SIG-M5 (cell line): ENCODE results near the gene ST6GALNAC3.

Experiments
- DNase-seq: peaks from one replicate; lab custom pipeline; 2025; lab: John Stamatoyannopoulos, UW

Gene ST6GALNAC3

DNA sequence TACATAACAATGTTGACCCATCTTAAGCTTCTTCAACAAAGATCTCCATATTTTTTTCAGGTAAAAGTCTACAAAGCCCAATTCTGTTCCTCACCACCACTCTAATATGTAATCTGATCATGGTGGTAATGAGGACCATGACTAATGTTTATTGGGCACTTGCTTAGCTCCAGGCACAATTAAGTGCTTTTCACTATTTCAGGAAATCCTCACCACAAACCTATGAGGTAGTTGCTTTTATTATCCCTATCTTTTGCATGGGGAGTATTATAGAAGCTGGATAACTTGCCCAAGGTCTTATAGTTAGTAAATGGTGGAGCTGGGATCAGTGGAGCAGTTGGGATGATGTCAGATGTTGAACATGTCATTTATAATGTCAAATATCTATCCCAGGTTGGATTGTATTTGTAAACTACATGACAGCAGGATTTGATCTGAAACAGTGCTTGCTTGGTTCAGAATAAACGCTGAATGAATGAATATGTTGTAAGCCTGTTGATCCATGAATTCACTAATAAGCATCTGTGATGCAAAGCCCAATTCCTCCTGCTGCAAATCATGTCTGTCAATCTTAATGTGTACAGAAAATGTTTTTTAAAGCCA, 509.4 kb downstream of the ST6GALNAC3 start:
- no peak for DNase-seq

GRCh38 chr1:76585980-76586674, 511.6 kb downstream of the ST6GALNAC3 start:
- DNase-seq, result no peak

- no peak for DNase-seq
These were observed 512.7 kb downstream of the ST6GALNAC3 start for GRCh38 chr1:76587212-76587611.

GRCh38 chr1:76591461-76591860, 516.9 kb downstream of the ST6GALNAC3 start:
- no peak for DNase-seq

DNA sequence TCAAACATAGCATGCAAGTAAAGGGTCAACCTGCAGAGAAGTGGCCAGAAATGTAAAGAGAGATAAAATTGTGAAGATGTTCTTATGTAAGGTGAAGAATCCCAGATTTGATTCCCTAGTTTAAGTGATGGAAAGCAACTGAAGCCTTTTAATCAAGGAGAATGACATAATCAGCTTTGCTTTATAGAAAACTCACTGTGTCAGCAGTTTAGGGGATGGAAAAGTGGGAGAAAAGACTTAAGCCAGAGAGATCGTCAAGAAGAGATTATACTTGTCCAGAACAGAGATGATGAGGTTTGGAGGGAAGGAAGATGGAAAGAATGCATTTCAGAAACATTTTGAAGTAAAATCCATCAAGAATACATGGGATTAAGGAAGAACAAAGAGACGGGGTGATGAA, 517.4 kb downstream of the ST6GALNAC3 start:
- no peak for DNase-seq

GRCh38 chr1:76593141-76593540, 518.6 kb downstream of the ST6GALNAC3 start:
- DNase-seq, result no peak

DNA sequence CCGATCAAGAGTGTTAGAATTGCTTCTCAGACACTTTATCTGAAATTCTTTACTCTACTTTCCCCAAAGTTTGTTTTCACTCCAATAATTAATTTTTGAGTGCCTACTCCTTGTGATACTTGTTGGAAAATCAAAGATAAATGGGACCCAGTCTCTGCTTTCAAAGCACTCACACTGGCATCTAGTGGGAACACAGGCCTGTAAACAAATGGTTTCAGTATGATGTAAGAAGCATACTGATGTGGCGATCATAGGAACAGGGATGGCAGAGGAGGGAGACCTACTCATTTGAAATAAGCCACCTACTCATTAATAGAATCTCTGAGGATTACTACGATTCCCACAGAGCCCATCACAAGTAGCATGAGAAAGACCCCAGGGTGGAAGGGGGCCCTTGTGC, 519.1 kb downstream of the ST6GALNAC3 start:
- no peak for DNase-seq

DNA sequence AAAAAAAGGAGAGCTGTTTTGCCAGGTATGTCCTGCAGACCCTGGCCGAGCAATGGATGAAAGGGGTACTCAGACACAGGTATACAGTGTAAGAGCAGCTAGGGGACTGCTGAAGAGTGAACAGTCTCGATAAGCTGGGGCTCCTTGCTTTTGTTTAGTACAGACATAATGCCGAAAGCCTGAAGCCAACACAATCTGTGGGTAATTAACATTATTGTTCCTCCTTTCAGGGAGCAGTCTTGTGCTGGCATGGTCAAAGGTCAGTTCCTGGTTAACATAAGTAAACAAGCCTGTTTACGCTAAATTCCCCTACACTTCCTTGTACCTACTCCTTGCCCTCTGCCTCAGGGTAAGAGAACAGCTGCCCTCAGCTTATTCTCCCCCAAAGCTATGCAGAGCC, 520.5 kb downstream of the ST6GALNAC3 start:
- DNase-seq, result no peak

- DNase-seq, result no peak
These were observed 526.9 kb downstream of the ST6GALNAC3 start for GRCh38 chr1:76601465-76601864.

GRCh38 chr1:76607717-76608116, 533.2 kb downstream of the ST6GALNAC3 start:
- DNase-seq, result no peak

DNA sequence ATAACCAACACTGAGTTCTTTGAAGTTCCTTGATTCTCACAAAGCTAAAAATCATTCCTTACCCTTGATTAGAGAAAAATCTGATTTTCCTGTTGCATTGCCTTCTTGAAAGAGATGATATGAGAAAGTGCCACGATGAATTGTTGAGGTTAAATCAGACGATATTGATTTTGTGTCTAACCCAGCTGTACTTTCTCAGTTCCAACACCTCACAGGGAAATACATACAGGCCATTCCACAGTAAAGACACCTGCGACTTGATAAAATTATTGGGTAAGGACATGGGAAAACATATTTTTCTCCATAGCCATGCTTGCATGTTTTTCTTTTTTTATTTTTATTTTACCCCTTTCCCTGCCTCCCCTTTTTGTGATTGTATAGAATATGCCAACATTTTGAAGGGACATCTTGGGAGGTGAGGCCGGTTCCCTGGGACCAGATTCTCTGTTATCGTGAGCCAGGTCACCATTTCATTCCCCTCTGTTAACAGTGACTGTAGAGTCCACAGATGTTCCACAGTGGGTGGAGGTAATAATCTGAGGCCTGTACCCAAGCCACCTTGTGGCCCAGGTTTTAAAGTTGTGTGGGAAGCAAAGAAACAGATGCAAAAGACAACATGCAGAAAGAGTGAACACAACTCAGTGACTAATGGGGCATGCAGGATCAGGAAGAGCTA, 537.4 kb downstream of the ST6GALNAC3 start:
- no peak for DNase-seq

GRCh38 chr1:76613886-76614285, 539.3 kb downstream of the ST6GALNAC3 start:
- no peak for DNase-seq

DNA sequence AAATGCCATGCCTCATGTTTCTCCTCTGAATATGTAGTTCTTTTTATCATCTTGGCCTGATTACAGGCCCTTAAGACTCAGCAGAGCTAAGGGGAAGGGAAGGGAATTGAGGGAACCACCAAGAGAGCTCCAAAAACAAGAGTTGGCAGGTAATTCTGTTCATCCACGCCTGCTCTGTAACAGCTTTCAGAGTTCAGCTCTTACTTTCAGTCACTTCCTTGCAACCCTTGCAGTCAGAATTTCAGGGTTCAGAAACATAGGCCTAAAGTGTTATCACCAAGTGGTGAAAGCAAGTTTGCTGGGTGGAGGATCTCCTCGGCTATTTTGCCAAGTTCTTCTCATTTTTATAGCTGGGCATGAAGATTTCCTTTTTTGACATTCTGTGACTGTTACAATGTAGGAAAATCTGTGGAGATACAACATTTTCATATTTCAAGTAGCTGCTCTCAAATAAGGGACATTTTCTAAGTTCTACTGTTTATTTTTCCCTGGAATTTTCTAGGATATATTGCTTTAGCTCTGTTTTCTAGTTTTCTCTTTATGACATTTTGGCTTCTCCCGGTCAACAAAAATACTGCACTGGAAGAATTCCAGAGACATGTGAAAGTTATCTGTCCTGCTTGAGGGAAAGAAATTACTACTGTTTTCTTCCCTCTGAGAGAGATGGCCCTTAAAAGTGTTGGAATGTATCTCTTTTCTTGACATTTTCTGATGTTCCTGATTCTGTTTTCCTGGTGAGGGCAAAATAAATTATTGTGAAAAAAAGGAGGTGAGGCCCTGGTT, 540.9 kb downstream of the ST6GALNAC3 start:
- no peak for DNase-seq

DNA sequence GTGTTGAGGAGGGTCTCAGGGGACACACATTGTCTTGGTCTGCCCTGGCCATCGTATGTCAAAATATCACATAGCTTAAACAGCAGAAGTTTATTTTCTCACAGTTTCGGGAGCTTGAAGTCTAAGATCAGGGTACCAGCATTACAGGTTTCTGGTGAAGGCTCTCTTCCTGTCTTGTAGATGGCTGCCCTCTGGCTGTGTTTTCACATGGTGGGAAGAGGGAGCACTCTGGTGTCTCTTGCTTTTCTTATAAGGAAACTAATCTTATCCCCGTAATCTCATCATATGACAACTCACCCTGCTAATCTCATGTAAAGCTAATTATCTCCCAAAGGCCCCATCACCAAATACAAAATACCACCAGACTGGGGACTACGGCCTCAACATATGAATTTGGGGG, 545.8 kb downstream of the ST6GALNAC3 start:
- DNase-seq, result no peak

GRCh38 chr1:76622774-76623528, 548.4 kb downstream of the ST6GALNAC3 start:
- no peak for DNase-seq

GRCh38 chr1:76625886-76626678, 551.5 kb downstream of the ST6GALNAC3 start:
- DNase-seq, result no peak

DNA sequence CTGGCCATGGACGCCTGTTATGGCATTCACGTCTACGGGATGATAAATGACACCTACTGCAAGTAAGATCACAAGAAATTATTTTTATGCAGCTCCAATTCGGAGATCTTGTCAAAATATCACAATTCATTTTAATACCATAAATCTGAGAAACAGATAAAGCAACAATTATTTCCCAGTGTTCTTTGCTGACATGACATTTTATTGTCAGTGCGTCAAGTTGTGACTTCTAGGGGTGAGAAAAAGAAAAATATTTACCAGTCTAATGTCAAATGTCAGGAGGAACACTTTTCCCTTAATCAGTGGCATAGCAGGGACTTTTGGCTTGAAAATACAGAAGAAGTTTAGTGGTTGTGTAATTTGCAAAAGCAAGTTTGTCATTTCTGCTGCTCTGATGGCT, 553.0 kb downstream of the ST6GALNAC3 start:
- DNase-seq, result no peak

GRCh38 chr1:76627901-76628300, 553.4 kb downstream of the ST6GALNAC3 start:
- DNase-seq, result no peak

DNA sequence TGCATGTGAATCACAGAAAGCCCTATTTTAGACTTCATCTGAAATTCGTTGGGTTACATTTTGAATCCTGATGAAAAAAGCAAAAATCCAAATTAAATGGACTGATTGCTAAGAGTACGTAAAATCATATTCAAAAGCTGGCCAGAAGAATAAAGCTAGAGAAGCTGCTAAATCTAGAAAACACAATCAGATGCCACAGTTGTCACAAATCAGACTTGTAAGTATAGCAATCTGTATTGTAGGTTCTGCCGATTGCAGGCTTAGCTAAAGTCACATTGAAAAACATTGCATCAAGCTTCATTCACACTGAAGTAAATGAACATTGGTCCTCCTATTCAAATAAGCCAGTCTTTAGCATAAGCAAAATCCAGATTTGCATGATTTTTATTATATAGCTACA, 557.6 kb downstream of the ST6GALNAC3 start:
- DNase-seq, result no peak

DNA sequence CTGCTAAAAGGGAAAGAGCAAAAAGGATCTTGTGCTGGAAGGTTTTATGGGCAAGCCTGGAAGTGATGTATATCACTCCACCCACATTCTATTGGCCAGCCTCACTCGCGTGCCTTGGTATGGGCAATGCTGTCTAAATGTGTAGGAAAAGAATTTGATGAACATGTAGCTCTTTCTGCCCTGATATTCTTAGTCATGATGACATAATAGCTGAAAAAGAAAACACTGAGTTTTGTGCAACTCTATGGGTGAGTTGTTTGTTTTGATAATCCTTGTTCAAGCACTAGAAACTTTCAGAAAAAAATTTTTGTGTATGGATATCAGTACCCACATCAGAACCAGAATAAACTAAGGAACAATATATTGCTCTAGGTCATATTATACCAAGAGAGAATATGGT, 561.2 kb downstream of the ST6GALNAC3 start:
- no peak for DNase-seq

DNA sequence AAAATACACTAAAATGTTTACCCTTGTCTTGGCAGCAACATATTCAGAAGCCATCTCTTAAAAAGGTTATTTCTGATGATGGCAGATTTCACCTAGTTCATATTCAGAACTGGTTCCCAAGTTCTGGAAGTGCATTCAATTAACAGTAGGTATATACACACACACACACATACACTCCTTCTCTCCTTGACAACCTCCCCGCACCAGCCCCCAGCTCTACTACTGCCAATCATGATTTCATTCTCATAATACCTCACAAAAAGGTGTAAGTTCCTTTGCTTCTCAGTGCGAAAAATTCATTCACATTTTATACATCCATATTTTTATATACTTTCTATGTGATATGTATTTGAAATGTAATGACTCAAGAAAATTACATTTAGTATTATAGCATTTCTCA, 564.6 kb downstream of the ST6GALNAC3 start:
- DNase-seq, result no peak
